GM21526 (cell line): Measurements from ENCODE around the gene ZNF583.

Source experiments
- ATAC-seq: cut with Tn5 transposase; IDR thresholded peaks from one replicate; pipeline ENCODE4 v1.9.1; 2021; ENCODE audit warnings: moderate library complexity; ENCODE audit not compliant: unreplicated experiment, low FRiP score

ZNF583 gene

DNA sequence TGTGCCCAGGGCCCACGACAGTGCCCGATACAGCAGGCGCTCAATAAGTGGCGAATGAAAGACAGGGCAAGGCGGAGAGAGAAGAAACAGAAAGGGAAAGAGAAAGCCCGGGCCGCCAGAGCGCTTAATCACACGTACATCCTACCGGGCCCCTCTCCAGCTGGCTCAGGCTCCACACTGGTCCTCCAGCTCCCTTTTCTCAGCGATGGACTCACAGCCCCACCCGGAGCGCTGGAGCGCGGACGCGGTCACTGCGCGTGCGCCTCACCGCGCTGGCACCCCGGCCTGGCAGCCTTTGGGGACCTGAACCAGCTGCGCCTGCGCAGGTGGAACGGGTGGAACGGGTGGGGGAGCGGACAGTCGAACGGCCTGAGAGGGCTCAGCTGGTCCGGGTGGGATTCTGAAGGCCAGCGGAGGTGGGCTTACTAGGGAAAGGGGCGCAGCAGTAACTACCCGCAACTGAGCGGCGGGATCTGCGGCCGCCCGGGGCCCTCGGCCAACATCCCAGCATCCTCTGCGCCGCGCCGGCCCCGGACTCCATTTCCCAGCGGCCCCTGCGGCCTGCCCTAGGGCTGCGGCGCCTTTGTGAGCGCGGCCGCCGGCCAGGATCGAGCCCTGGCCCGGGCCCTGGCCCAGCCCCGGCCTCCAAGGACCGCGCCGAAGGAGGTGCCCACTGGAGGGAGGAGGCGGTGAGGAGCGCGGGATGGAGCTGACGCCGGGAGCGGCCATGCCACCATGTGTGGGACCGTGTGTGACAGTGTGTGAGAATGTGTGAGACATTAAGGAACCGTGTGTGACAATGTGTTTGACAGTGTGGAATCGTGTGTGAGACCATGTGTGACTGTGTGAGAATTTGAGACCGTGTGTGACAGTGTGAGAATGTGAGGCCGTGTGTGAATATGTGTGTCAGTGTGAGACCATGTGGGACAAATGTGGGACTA is at the start of gene ZNF583:
TSS of gene ZNF583 (plus strand) at position 569 of the 941 bp plus-strand sequence. CDS start 2,783 bp downstream, outside the sequence.
- peak; percentile 76 for ATAC-seq

DNA sequence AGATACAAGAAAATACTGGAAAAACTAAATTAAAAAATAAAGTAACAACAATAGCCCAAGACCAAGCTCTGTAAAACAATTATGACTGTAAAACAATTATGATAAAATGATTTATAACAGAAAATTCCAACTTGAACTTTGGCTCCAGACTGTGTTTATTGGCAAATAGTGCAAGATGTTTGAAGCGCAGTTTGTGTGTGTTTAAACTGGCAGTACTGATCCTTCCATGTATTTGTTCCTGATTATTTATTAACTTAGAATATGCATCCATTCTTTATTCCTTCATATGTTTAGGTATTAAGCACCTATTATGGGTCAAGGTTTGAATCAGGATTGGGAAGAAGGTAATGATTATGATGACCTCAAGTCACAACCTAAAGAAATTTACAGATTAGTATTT is 48.6 kb upstream of the ZNF583 start:
- ATAC-seq: no peak

DNA sequence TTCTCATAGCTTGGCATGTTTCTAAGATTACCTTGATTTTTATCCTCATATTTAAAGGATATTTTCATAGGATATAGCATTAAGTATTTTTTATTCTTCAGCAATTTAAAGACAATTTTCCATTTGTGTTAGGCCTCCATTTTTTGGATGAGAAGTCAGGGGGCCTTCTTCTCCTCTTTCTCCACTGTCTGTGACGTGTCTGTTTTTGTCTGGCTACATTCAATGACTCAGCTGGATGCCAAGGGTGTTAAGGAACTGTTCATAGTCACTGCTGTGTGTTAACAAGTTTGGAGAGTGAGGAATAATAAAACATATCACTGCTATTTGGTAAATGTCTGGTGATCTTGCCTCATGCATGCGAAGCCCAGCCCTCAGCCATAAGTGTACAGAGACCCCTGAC is 47.2 kb upstream of the ZNF583 start:
- ATAC-seq: no peak

DNA sequence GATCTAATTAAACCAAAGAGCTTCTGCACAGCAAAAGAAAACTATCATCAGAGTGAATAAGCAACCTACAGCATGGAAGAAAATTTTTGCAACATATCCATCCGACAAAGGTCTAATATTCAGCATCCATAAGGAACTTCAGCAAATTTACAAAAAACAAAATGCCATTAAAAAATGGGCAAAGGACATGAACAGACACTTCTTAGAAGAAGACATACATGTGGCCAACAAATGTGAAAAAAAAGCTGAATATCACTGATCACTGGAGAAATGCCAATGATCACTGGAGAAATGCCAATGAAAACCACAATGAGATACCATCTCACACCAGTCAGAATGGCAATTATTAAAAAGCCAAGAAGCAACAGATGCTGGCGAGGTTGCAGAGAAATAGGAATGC is 43.3 kb upstream of the ZNF583 start:
- no peak for ATAC-seq

DNA sequence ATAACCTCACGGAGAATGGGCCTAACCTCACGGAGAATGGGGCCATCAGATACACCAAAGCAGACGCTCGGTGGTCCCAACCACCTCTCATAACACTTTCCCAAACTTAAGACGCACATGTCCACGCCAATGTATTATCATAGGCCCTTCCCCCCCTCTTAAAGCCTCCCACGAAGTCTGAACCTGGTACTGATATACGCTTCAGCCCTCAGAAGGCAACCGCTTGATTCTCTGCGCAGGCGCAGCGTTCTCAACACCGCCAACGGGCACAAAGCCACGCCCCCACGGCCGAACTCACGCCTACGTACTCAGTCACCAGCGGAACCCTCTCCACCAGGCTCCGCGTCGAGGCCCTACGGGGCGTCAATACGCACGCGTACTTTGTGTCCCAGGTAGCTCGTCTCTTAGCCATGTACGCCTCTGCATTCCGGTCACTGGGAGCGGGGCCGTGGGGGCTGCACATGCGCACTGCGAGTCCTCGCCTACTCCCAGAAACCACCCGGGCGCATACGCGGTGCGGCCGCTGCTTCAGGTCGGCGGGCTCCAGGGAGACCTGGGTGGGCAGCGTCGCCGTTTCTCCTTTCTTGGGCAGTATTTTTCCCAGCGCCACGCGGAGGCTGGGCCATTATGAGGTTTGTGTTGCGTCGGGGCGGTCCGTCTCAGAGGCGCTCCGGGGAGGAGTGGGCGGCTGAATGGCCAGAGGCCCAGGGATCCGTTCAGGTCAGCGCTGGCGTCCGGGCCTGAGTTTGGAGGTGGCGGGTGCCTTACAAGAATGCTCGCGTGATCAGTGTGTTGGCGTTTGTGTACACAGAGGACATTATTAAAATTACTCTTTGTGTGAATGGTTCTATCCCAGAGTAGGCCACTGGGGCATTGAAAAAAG is 36.1 kb upstream of the ZNF583 start:
- peak; percentile 66 for ATAC-seq

DNA sequence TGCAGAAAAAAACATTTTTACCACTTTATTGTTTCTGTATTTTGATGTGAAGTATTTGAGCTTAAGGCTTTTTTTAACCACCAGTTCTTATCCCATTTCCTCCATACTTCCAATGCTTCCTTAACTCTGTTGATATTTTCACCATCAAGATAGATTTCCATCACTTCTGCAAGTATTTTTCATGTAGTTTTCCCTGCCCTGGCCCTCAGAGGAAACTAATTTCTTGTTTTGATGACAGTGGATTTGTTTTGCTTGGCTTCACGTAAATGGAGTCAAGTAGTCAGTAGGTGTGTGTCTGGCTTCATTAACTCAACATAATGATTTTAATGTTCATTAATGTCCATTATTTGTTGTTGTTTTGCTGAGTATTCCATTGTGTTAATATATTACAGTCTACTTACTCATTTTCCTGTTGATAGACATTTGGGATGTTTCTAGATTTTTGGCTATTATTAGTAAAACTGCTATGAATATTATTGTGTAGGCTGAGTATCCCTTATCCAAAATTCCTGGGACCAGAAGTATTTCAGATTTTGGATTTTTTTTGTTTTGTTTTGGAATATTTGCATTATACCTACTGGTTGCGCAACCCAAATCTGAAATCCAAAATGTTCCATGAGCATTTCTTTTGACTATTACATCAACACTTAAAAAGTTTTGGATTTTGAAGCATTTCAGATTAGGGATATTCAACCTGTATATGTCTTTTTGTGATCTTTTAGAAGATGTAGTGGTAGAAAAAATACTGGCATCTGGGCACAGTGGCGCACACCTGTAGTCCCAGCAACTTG is 34.1 kb upstream of the ZNF583 start:
- no peak for ATAC-seq

DNA sequence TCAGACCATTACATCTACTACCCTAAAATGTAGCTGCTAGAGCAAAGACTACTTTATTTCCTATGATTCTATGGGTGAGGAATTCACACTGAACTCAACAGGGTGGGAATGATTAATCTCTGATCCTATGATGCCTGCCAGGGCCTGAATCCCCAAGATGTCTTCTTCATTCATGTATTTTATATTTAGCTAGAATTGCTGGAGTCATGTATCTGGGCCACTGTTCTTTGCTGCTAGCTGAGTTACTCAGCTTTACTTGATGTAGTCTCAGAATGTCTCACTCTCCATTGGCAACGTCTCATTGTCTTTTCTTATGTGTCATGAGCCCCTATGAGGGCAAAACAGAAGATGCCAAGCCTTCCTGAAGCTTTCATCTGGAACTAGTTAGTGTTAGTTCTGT is 31.9 kb upstream of the ZNF583 start:
- no peak for ATAC-seq

DNA sequence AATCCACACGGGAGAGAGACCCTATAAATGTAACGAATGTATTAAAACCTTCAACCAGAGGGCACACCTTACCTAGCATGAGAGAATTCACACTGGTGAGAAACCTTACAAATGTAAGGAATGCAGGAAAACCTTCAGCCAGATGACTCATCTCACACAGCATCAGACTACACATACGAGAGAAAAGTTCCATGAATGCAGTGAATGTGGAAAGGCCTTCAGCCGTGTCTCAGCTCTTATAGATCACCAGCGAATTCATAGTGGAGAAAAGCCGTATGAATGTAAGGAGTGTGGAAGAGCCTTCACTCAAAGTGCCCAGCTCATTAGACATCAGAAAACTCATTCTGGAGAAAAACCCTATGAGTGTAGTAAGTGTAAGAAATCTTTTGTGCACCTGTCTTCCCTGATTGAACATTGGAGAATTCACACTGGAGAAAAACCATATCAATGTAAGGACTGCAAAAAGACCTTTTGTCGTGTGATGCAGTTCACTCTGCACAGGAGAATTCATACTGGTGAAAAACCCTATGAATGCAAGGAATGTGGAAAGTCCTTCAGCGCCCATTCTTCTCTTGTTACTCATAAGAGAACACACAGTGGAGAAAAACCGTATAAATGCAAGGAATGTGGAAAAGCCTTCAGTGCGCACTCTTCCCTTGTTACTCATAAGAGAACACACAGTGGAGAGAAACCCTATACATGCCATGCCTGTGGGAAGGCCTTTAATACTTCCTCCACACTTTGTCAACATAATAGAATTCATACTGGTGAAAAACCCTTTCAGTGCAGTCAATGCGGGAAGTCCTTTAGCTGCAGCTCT is 26.8 kb upstream of the ZNF583 start:
- no peak for ATAC-seq

DNA sequence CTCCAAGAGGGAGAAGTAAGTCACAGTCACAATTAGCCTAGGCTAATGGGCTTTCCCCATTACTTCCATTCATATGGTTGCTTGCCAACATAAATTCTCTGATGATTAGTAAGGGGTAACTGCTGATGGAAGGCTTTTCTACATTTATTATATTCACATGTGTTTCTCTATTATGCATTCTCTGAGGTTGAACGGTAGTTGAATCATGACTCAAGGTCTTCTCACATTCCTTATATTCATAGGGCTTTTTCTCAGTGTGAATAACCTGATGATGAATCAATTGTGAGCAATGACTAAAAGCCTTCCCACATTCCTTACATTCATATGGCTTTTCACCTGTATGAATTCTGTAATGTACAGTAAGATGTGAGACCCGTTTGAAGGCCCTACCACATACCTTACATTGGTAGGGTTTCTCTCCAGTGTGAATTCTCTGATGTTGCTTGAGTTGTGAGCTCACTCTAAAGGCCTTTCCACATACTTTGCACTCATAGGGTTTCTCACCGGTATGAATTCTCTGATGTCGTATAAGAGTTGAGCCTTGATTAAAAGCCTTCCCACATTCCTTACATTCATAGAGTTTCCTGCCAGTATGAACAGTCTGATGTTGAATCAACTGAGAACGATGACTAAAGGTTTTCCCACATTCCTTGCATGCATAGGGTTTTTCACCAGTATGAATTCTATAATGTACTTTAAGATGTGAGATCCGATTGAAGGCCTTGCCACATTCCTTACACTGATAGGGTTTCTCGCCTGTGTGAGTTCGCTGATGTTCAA is 20.1 kb upstream of the ZNF583 start:
- ATAC-seq: no peak

DNA sequence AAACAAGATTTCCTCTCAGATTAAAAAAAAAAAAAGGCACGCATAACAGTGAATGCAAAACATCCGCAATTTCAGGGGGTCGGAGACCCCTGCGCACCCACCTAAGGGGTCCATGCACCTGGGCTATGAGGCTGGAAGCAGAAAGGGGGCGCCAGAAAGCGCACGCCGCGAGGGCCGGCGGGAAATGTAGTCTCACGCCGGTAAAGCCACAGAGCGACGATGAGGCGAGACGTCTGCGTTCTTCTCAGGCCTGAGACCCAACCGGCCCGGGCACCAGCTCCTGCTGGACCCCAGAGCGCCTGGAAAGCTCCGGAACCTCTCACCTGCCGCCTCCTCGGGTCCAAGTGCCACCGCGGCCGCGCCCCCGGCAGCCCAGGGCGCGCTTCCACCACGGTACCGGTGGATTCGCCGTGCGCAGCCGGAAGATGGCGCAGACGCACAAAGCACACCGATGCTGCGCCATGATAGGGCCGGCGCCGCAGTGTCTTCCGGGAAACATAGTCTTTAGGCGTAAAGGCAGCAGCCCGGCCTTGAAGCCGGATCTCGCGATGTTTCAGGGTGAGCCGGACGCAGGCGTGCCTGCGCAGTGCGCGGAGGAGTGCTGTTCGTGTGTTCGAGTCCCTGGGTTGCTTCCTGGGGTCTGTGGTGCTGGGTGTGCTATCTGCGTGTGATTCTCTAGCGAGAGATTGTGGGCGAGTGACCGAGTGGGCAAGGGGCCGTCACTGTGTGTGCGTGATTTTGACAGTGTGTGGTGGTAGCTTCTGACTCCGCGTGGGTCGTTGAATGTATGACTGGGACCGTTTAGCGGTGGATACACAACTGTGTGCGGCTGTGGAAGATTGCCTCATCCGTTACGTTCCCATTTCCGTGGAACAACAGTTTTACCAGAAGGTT is 10.8 kb upstream of the ZNF583 start, which contains the start of gene ZNF582:
TSS of gene ZNF582 (minus strand) at position 416 of the 894 bp plus-strand sequence. CDS start 1,782 bp downstream, outside the sequence.
- peak; percentile 93 for ATAC-seq

DNA sequence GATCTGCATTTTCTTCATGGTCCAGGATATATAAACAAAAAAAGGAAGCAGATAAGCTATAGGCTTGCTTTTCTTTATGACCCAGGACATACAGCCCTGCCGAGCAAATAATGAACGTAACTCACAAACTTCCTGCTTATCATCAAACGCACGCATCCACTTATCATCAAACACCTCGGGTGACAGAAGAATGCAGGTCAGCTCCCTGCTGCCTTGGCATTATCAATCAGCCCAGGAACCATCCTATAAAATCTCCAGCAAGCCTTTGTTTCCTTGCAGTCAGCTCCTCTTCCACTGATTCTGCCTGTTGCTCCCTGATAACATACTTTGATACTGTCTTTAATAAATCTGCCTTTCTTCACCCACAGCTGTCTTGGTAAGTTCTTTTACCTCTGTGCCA is 5.3 kb upstream of the ZNF583 start:
- no peak for ATAC-seq

DNA sequence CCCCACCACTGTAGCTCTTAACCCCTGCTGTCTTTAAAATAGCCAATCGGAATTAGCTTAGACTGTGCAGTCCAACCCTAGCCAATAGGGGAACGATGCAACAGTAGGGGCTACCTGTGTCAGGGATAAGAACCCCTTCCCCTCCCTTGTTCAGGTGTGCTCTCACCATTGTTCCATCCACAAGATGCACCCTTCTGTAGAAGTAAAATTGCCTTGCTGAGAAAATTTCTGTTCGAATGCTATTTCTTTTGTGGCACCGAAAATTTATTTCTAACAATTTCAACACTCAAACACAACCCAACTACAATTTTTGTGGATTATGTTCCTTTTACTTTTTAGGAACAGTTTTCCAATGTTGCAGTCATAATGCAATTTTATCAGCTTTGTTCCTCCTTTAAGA is 3.6 kb upstream of the ZNF583 start:
- no peak for ATAC-seq

DNA sequence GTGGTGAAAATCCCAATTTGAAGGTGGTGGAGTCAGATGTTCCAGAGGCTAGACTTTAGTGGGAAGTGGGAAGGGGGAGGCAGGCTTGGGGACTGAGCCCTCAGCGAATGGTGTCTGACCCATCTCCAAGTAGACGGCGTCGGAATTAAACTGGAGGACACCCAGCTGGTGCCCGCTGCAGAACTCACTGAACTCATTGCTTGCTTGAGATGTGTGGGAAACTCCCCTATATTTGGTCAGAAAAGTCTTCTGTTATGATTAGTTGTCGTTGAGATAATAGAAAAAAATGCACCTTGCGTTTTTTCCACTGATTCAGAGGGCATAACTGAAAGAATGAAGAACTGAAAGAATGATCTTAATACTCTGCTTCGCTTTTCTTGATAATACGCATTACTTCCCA is 871 bp upstream of the ZNF583 start:
- no peak for ATAC-seq

DNA sequence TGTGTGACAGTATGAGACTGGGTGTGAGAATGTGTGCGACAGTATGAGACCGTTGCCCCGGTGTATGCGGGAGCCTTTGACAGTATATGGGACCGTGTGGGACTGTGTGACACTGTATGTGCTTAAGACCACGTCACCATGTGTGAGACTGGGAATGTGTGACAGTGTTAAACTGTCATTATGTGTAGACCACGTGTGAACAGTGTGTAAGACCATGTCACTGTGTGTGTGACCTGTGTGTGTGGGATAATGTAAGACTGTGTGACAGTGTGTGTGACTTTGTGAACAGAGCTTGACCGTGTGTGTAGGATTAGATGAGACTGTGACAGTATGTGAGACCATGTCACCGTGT is 549 bp downstream of the ZNF583 start:
- peak; percentile 20 for ATAC-seq

DNA sequence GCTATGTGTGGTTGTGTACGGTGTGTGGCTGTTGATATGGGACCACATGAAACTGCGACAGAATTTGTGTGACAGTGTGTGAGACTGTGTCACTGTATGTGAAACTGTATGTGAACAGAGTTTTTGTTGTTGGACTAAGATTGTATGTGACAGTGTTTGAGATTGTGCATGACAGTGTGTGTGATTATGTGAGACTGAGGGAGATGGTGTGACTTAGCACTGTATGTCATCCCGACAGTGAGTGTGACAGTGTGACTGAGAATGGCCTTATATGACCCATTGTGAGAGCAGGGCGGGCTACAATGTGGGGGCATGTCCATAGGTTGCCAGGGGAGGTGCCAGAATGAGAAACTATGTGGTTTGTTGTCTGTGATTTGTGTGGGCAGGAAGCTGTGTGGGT is 930 bp downstream of the ZNF583 start:
- no peak for ATAC-seq

DNA sequence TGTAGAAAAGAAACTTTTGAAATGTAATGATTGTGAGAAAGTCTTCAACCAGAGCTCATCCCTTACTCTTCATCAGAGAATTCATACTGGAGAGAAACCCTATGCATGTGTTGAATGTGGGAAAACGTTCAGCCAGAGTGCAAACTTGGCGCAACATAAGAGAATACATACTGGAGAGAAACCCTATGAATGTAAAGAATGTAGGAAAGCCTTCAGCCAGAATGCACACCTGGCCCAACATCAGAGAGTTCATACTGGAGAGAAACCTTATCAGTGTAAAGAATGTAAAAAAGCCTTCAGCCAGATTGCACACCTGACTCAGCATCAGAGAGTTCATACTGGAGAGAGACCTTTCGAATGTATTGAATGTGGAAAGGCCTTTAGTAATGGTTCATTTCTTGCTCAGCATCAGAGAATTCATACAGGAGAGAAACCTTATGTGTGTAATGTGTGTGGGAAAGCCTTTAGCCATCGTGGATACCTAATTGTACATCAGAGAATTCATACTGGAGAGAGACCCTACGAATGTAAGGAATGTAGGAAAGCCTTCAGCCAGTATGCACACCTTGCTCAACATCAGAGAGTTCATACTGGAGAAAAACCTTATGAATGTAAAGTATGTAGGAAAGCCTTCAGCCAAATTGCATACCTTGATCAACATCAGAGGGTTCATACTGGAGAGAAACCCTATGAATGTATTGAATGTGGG is 19.3 kb downstream of the ZNF583 start:
- no peak for ATAC-seq

DNA sequence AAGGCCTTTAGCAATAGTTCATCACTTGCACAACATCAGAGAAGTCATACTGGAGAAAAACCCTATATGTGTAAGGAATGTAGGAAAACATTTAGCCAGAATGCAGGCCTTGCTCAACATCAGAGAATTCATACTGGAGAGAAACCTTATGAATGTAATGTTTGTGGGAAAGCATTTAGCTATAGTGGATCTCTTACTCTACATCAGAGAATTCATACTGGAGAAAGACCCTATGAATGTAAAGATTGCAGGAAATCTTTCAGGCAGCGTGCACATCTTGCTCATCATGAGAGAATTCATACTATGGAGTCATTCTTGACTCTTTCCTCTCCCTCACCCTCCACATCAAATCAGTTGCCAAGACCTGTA is 19.8 kb downstream of the ZNF583 start:
- ATAC-seq: no peak
